ENCODE data around the gene CLIC4.

Gene CLIC4

DNA sequence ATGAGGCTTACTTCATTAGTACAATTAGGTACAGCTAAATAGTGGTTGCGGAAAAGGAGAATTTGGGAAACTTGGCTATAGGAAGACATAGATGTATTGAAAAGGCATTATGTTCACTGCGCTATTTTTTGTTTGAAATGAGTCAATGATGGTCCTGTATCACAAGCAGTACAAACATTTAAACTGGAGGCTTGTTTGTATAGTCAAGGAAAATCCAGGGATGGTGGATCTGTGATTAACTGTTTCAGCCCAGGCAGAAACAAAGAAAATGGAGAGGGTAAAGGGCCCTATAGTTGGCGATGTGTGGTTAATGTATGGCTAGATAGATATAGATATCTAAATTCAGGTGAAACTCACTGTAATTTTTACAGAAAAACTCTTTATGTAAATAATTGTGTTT, 79.9 kb downstream of the CLIC4 start:
- ATAC-seq, result no peak

DNA sequence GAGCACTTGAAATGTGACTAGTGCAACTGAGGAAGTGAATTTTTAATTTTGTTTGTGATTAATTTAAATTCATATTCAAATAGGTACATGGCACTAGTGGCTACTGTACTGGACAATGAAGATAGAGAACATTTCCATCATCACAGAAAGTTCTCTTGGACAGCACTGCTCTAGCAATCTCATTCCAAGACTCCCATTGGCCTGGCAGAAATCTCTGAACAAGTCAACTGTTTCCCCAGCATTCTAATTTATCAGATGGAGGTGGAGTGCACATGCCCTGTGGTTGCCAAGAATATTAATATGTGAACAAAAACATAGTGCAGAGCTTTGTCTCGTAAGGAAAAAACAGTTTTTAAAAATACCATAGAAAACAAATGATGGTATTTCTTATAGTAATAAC, 81.3 kb downstream of the CLIC4 start:
- ATAC-seq, result no peak

DNA sequence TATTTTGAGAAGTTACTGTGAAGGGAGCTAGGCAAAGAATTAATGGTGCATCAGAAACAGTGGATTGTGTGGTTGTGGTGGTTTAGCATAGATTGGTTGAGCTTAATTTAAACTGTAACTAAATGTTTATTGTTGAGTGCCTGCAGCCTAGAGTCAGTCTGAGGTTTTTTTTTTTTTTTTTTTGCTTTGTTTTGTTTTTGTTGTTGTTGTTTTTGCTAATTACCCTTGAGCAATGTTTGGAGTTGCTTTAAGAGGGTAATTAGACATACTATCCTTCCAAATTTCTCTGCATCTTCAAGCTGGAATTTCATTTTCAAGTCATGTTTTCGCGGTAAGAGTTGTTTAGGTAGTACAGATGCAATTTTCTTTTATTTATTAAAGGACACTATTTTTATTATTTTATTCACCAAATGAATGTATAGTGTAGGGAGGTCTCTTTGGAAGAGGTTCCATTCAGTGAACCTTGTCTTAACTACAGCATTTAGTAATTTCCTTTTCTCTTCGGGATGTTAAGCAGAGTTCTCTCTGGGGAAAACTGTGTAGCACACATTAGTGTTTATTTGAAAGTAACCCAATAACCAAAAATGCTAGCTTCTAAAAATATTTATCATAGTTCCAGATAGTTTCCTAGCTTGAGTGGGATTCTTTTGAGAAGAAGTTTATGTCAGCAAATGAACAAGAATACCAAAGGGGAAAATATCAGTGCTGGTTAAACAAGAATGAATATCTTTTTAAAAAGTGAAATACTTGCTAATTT, 82.3 kb downstream of the CLIC4 start:
- no peak for ATAC-seq

DNA sequence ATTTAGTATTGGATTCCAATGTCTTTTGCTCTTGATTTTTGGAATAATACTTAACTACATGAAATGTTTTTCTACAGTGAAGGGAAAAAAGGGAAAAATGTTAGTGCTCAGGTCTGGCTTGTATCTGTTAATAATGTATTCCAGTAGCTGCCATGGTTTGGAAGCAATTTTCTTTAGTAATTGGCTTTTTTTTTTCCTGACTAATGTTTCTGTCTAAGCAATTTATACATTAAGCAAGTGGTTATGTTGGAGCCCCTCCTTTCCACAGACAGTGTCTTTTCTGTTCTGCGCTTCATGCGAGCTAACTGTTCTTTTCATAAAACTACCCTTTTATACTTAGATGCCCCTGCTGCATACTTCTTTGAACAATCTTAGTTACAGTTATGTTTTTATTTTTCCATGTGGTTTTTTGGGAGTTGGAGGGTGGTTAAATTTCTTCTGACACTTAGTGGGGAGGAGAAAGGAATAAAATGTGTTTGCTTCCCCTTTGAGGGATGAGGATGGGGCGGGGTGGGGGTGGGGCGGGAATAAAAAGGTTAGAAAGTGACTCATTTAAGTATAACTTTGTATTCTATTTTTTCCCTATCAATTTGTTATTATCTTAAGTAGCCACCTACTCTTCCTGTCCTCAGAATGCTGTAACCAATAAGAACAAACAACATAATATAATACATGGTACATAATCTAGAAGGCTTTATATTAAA, 83.1 kb downstream of the CLIC4 start:
- ATAC-seq, result no peak

DNA sequence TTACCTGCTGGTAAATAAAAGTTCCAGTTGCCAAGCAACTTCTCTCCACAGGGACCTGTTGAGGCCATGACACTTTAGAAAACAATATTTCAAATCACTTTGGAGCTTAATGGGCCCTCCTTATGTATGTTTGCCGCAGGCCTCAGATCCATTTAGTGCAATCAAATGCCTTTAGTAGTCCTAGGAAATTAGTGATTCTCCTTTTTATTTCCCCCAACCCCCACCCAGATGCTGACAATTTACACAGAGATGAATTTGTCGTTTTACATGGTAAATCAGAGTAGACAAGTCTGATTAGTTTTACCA, 83.6 kb downstream of the CLIC4 start:
- no peak for ATAC-seq

DNA sequence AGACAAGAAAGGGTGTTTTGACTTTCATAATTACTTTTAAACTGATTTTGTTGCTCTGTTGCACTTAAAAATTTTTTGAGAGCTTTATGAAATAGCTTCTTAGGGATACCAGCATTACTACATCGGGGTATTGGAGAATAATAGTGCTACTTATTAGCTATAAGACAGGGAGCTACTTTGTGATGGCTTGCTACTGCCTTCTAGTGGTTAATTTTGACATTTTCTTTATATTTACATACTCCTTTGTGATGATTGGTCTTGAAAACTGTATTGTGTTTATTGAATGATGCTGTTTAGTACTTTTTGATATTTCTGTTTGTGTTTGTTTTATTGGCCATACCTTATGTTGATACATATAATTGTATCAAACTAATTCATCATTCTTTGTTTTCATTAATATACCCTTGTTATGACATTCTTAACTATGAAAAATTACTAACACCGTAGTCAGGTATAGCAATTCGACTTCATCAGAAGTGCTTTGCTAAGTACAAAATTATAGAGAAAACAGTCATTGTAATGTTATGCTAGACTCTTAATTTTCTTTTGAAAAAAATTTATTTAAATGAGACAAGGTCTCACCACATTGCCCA, 85.5 kb downstream of the CLIC4 start:
- peak in 1 of 2 donors; percentile 60 for ATAC-seq

DNA sequence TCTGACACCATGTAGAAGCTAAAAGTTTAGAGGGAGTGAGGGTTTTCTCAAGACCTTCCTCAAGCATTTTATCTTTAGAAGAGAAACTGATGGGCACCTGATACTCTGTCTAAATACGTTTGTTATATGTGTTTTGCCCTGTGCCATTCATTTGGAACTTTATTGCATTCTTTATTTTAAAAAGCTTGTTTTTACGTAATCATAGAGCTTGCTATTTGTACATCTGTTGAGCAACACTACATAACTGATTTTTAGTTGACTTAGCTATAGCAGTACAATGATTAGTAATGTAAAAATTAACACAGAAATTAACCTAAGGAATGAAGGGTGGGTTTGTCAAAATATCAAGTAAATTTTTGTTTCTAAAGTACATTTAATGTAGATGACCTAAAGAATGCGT, 96.3 kb downstream of the CLIC4 start:
- ATAC-seq, result no peak

DNA sequence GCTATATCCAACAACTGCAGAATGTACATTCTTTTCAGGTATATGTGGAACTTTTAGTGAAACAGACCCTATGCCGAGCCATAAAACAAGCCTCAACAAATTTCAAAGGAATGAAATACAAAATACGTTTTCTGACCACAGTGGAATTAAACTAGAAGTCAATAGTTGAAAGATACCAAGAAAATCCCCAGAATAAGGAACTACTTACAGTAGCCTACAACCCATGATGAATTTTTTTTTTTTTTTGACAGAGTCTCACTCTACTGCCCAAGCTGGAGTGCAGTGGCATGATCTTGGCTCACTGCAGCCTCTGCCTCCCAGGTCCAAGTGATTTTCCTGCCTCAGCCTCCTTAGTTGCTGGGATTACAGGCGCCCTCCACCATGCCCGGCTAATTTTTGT, 101.4 kb downstream of the CLIC4 start:
- no peak for ATAC-seq

DNA sequence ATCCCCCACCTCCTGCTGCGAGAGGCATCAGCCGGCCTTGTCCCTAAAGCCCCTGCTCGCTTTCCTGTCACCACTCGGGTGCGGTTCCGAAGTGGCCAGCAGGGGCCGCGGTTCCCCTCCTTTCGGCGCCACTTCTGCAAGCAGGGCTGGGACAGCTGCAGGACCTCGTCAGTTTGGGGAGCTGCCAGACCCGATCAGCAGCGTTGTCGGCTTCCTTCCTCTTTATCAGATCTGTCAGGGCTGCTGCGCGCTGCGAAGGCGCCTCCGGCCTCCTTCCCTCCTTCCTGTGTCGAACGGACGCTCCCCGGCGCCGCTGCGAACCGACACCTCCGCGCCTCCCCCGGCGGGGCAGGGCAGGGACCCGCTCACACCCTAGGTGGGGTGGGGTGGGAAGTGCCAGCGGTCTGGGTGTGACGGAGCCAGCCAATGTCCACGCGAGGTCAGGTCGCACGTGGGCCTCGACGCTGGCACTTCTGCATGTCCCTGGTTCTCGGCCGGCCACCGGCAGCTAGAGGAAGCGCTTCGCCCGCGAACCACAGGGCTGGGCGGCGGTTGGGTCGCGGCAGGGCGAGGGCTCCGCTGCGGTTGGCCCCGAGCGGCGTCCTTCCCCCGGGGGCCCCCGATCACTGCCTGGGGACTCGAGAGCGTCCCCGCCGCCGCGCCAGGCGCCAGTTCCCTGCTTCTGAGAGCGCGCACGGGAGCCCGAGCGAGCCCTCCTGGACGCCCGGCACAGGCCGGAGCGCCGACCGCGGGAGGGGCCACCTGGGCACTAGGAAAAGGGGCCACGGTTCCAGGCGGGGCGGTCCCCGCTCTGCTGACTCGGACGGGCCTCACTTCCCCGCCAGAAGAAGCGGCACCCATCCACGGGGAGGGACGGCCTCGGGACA, 103.0 kb downstream of the CLIC4 start:
- ATAC-seq, result peak; percentile 96 to 97

DNA sequence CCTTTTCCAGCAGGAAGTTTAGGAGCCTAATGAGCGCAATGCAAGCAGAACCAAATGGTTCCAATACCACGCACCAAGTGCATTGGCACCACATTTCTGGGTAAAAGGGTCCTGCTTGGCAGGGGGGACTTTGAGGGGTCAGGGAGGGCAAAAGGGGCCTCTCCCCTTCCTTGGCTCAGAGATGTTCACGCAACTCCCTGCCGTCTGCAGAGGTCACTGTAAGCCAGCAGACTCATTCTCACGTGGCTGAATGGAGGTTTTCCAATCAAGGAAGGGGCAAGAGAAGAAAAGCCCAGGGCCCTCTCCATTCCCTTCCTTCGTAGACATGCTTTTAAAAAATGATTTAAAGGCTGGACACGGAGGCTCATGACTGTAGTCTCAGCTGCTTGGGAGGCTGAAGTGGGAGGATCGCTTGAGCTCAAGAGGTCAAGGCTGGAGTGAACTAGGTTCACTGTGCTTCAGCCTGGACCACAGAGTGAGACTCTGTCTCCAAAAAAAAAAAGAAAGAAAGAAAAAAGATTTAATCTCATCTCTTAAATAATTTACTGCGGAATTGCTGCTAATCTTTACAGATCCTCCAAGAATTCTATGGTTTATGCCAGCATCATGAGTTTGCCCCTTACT, 104.5 kb downstream of the CLIC4 start:
- no peak for ATAC-seq

DNA sequence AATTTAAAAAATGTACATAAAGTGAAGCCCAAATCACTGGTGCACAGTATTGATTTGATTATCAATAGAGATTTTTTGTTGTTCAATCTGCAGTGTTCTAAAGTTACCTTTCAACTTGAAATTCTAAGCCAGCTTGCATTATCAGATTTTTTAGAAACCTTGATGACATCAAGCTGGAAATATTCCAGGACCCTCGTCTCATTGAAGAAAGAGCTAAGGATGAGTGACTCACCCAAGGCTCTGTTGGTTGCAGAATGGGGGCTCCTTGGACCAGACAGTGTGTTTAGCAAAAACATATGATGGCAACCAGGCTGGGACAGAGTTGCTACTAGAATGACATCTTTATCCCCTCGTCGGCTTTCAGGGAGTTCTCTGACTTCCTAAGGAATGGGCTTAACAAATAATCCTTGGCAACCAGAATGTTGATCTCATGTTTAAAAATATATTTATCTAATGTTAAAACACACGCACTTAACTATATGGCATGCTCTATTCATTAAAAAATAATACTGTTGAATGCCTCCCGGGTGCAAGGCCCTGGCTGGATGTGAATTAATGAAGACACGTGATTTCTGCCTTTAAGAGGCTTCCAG, 105.2 kb downstream of the CLIC4 start:
- ATAC-seq, result no peak

DNA sequence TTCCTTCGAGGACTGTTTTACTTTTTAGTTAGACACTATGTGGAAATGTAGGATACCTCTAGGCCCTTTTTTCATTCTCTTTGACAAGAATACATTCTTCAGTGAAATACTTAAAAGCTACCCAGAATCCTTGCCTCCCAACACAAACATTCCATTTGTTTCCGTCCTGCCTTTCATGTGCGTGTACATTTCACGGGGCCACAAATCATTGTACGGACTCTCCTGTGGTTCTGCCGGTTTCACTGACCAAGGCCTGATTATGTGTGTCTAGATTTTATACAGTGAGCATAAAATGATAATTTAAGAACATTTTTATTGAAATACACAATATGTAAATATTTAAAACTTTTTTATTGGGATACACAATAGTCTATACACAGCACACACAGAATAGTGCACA, 108.4 kb downstream of the CLIC4 start:
- no peak for ATAC-seq

DNA sequence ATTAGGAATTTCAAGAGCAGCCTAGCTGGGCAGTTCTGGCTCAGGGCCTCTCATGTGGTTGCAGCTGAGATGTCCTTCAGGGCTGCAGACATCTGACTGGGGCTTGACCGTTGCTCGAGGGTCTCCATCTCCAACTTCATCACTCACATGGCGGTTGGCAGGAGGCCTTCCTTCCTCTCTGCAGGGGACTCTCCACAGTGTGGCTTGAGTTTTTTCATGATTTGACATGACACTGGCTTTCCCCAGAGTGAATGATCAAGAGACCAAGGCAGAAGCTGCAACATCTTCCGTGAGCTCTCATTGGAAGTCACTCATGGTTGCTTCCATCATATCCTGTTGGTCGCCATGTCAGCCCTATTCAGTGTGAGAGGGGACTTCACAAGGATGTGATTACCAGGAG, 110.2 kb downstream of the CLIC4 start:
- ATAC-seq, result no peak

DNA sequence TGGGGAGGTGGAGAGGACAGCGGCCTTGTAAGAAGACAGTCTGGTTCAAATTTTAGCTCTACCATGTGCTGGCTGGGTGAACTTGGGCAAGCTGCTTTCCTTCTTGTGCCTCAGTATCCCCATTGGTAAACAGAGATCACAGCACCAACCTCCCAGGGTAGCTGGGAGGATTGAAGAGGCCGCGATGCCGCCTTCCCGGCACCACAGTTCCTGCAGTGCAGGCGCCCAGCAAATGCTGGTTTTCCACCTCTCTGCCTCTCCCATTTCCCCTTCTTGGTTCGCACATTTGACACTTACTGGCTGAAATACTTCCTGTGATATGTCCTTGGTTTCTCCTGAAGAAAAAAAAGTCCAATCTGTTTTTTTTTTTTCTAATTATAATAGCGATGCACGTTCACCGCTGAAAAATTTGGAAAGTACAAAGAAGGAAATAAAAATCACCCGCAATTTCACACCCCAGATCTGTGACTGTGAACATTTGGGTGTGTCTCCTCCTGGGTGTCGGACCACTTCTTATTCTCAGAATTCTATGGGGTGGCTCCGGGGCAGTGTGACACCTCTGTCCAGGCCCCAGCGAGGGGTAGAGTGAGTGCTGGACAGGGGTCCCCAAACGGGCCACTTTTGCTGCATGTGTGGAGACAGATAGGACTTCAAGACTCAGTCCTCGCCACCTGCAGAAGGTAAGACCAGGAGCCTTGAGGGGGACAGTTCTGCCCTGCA, 111.7 kb downstream of the CLIC4 start:
- no peak for ATAC-seq

DNA sequence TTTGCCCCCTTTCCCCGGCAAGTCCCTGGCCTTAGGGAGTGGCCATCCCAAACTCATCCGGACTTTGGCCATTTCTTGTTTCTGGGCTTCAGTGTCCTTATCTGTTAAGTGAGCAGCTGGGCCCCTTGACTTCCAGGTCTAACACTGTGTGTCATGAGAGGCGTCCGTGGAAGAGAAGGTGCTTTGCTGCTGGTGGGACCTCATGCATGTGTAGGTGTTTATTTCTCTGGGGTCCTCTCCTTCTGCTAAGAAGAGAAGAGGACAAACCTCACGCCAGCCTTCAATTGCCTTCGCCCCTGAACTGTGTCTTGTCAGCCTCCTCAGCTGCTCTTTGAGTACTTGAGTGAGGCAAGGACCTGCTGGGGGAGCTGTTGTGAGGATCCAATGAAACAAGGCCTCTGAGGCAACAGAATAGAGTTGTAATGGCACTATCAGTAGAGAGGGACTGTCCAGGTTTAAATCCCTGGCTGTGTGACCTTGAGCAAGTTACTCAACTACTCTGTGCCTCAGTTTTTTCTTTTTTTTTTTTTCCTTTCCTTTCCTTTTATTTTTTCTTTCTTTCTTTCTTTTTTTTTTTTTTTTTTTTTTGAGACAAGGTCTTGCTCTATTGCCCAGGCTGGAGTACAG, 112.4 kb downstream of the CLIC4 start:
- no peak for ATAC-seq

DNA sequence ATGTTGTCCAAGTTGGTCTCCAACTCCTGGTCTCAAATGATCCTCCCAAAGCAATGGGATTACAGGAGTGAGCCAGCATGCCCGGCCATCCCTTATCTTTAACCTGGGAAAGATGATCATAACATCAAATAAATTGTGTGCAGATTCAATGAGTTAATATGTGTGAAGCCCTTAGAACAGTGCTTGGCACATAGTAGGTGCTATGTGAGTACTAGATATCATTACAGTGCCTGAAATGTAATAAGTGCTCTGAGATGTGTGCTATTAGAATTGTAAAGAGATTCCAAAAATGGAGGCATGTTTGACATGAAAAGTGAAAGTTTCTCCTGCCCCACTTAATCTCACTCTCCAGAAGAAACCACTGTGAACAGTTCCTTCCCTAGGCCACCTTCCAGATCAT, 113.0 kb downstream of the CLIC4 start:
- no peak for ATAC-seq

DNA sequence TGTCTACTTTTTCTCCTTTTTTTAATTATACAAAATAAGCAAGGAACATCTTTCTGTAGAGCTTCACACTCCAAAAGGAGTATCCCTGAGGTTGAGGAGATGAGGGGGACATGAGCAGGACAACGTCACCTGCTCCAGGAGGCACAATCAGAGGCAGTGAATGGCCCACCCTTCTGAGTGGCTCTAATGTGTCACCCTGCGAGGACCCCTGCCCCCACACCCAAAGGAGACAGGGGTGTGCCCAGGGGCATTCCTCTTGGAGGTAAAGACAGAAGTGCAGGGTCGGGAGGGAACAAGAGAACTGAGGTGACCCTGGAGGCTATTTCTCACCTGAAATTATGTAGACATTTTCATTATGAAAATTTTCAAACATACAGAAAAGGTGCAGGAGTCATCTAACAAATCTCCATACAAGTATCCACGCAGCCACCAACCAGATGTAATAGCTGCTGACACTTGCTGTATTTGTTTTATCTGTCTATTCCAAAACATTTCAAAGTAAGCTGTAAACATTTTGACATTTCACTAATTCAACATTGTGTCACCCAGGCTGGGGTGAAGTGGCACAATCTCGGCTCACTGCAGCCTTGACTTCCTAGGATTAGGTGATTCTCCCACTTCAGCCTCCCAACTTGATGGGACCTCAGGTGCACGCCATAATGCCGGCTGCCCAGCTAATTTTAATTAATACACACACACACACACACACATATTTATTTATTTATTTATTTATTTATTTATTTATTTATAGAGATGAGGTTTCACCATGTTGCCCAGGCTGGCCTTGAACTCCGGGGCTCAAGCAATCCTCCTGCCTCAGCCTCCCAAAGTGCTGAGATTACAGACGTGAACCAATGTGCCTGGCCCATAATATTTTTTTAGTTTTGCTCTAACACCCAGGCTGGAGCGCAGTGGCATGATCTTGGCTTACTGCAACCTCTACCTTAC, 114.1 kb downstream of the CLIC4 start:
- no peak for ATAC-seq

DNA sequence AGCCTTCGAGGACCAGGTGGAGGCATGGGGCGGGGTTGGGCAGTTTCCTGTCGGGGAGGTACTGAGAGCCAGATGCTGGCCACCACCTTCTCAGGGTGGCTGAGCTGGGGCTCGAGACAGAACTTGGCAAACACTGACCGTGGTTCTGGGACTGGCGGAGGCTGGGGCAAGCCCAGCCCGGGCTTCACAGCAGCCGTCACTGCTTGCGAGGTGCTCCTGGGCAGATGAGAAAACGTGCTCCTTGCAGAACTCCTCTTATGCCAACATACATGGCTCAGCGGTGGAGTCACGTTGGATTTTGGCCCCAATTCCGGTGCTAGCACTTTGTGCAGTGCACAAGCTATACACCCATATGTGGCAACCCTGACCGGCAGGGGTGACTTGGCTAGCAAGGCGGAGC, 115.6 kb downstream of the CLIC4 start:
- no peak for ATAC-seq

DNA sequence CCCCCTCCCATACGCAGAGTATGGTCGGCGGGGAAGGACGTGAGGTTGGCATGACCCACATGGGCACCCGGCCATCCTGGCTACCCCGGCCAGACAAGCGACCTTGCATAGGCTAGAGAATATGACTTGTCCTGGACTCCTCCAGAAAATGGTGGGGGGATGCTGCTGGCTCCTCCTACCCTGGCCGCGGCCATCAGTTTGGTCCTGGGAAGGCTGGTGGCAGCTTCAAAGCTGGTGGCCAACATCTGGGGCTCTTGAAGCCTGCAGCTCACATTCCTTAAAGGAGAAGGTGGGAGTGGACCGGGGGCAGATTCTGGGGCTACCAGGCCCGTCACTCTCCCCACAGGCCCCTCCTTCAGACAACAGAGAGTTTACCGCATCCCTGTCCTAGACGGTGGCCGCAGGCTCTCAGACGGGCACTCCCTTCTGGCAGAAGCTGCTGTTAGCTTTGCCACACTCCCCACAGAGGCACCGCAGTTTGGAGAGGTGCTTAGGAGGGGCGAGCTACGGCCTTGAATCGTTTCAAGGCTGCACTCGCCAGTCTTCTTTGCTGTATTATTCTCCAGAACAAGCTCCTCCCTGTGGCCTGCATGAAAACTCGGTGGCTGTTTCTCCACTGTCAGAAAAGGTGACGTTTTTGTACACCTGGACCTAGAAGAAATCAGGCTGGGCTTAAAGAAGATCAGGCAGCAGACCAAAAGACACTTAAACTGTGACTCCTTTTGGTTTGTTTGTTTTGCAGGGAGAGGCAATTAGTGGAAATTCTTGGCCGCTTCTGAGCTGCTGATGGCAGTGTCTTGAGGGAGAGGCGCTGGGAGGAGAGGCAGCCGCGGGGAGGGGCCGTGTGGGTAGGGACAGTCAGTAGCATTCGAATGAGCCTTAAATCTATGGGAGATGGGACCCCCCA, 116.8 kb downstream of the CLIC4 start:
- no peak for ATAC-seq
